Raji (cell line): ENCODE data around the gene GPC6.

ENCODE experiments used
- POLR2A ChIP-seq: IDR thresholded peaks from 2 replicates; pipeline ENCODE4 v1.6.1; 2011; ENCODE audit warnings: low read depth, low read length, control low read depth; ENCODE audit not compliant: insufficient read depth

GPC6 gene

GRCh38 chr13:93732186-93732585 is 505.6 kb downstream of the GPC6 start:
- no peak for TF ChIP-seq POLR2A

GRCh38 chr13:93736081-93736480 is 509.5 kb downstream of the GPC6 start:
- no peak for TF ChIP-seq POLR2A

GRCh38 chr13:93736909-93737308 is 510.3 kb downstream of the GPC6 start:
- no peak for TF ChIP-seq POLR2A

- no peak for TF ChIP-seq POLR2A
Observed at GRCh38 chr13:93740334-93740733, 513.7 kb downstream of the GPC6 start.

- TF ChIP-seq POLR2A = no peak
Observed at GRCh38 chr13:93744033-93744432, 517.4 kb downstream of the GPC6 start.

- no peak for TF ChIP-seq POLR2A
Observed at GRCh38 chr13:93744886-93745285, 518.3 kb downstream of the GPC6 start.

GRCh38 chr13:93745884-93746283 is 519.3 kb downstream of the GPC6 start:
- no peak for TF ChIP-seq POLR2A

GRCh38 chr13:93746589-93746988 is 520.0 kb downstream of the GPC6 start:
- TF ChIP-seq POLR2A = no peak

- no peak for TF ChIP-seq POLR2A
Observed at GRCh38 chr13:93750676-93751075, 524.1 kb downstream of the GPC6 start.

GRCh38 chr13:93751117-93751516 is 524.5 kb downstream of the GPC6 start:
- no peak for TF ChIP-seq POLR2A

GRCh38 chr13:93752541-93752940 is 525.9 kb downstream of the GPC6 start:
- TF ChIP-seq POLR2A = no peak

- no peak for TF ChIP-seq POLR2A
Observed at GRCh38 chr13:93753639-93754038, 527.0 kb downstream of the GPC6 start.

GRCh38 chr13:93755341-93755740 is 528.7 kb downstream of the GPC6 start:
- no peak for TF ChIP-seq POLR2A

GRCh38 chr13:93758575-93758974 is 532.0 kb downstream of the GPC6 start:
- TF ChIP-seq POLR2A = no peak

GRCh38 chr13:93762708-93763426 is 536.3 kb downstream of the GPC6 start:
- no peak for TF ChIP-seq POLR2A

- TF ChIP-seq POLR2A = no peak
Observed at GRCh38 chr13:93765062-93765461, 538.5 kb downstream of the GPC6 start.

- TF ChIP-seq POLR2A = no peak
Observed at GRCh38 chr13:93765811-93766210, 539.2 kb downstream of the GPC6 start.
